Ammon's horn (tissue), 1 donor: Measurements from ENCODE around the gene AMPD3.
A peak's percentile ranks its signal among the peaks of the same experiment; 100 is the strongest.
"Not testable (repeated sequence)": the region's sequence is repeated elsewhere in the genome, so short reads cannot be mapped to it uniquely, and the experiment has no call there.

ENCODE experiments used
- DNase-seq: peaks from one replicate; pipeline ENCODE4 v3.0.0-alpha.2; 2016; ENCODE audit warnings: low spot score

The AMPD3 gene

GRCh38 chr11:10454878-10455631, at the start of gene AMPD3:
TSS of gene AMPD3 (plus strand) at chr11:10455264. CDS start at chr11:10461520, 6,256 bp downstream.
- peak; percentile 22 for DNase-seq

GRCh38 chr11:10405865-10406592, 49.0 kb upstream of the AMPD3 start:
- DNase-seq, result peak; percentile 94

DNA sequence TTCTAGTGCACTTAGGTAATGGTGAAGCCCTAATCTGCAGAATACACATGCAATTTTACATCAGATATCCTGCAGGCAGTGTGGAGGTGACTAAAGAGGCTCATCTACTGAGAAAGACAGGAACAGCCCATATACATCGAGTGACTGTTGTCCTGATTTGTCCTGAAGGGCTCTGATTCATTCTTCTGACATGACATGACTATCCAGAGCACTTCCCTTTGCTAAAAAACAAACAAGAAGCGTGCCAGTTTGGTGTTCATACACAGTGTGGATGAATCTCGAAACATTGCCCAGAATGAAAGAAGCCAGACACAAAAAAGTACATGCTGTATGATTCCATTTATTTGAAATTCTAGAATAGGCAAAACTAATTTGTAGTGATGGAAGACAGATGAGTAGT, 48.0 kb upstream of the AMPD3 start:
- no peak for DNase-seq

- no peak for DNase-seq
Measured at GRCh38 chr11:10407749-10408685, 47.0 kb upstream of the AMPD3 start.

DNA sequence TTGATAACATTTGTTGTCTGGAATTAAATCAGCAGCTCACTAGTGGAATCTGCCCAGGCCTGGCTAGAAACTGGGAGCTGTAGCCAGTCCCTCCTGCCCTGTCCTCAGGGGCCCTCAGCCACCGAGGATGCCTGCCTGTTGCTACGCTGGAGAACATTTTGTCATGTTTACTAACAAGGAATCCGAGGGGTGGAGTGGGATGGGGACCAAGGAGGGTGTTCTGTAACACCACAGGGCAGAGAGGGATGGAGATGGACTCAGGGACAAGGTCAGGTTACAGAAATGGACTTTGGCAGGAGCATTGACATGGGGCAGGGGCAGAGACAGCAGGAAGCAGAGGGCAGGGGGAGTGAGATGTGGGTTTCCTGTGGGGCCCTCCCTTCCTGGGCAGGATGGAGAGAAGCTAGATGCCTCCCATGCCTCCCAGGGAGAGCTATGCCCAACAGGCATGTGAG, 45.8 kb upstream of the AMPD3 start:
- no peak for DNase-seq

- DNase-seq, result no peak
Measured at GRCh38 chr11:10410106-10410843, 44.8 kb upstream of the AMPD3 start.

DNA sequence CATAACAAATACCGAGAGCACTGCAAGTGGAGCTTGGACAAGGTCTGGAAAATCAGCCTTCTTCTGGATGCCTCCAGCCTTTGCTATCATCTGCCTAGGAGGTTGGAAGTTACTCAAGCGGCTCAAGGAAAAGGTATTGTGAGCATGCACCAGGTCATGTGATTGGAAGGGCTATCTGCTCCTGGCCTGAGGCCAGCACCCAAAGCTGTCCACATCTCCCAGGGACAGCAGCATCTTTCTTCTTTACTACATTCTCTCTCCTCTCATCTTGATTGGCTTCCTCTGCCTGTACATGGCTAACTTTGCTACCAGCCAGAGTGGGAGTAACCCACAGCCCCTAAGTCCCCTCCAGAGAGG, 44.2 kb upstream of the AMPD3 start:
- no peak for DNase-seq

DNA sequence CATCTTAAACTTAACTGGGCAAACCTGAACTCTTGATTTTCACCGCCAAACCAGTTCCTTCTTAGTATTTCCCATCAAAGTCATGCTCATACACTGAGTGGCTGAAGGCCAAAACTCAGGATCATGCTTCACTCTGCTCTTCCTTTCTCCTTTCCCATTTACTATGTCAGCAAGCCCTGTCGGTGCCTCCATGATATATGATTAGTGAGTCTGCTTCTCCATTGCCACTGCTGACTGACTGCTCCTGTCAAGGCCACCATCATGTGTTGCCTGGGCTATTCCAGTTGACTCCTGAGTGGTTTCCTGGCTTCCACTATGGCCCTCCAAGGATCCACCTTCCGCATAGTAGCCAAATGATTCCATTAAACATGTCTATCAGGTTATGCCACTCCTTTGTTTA, 42.8 kb upstream of the AMPD3 start:
- DNase-seq, result no peak

- DNase-seq, result peak; percentile 88
Measured at GRCh38 chr11:10413268-10413667, 41.8 kb upstream of the AMPD3 start.

- peak; percentile 47 for DNase-seq
Measured at GRCh38 chr11:10414181-10414580, 40.9 kb upstream of the AMPD3 start.

DNA sequence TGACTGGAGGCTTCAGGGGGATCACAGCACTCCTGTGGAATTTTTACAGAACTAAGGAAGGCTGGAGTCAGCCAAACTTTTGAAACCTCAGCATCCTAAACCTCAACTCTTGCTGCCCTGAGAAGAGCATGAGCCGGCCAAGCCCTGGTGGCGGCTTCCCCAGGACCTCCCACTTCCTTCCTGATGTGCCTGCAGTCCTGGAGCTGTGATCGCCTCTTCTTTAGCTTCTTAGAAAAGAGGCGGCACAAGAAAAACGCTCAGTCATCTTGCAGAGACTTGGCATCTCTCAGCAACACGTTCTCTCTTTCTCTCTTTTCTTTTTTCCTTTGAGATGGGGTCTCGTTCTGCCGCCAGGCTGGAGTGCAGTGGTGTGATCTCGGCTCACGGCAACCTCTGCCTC, 40.4 kb upstream of the AMPD3 start:
- peak; percentile 74 for DNase-seq

DNA sequence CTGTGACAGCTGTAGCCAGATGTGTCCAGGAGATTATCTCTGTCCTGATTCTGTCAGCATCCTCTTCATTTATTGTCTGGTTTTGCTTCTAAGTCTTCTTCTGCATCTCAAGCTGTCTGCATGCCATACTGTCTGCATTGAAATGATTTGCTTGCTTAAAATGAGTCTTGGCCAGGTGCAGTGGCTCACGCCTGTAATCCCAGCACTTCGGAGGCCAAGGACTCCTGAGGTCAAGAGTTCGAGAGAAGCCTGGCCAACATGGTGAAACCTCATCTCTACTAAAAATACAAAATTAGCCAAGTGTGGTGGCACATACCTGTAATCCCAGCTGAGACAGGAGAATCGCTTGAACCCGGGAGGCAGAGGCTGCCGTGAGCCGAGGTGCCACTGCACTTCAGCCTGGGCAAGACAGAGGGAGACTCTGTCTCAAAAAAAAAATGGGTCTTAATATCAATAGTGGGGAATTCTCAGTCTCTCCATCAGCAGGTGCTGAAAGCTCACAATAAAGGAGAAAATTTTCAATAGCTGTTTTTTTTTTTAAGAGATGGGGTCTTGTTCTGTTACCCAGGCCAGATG, 39.2 kb upstream of the AMPD3 start:
- DNase-seq, result no peak

DNA sequence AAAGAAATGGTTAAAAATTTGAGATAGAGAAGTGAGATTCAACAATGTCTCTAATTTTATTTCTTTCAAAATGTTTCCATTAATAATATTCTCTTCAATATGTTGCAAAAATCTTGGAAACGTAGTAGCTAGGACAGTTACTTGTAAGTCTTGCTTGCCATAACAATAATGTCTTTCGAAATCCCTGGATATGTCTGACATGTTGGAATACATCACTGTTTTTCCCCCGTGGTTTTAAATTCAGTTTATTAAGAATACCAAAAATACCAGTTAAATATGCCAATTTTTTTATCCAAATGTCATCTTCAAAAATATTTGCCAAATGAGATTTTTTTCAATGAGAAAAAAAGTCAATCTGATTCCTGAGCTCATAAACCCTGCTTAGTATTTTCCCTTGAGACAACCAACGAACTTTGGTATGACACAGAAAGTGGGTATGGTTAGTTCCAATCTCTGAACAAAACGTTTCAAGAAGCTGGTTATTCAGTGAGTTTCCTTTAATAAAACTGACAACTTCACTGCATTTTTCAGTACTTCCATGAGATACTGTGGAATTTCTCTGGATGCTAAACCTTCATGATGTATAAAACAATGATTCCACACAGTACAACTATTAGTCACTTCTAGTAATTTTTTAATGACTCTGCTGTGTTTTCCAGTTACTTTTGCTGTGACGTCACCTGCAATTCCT, 36.7 kb upstream of the AMPD3 start:
- no peak for DNase-seq

DNA sequence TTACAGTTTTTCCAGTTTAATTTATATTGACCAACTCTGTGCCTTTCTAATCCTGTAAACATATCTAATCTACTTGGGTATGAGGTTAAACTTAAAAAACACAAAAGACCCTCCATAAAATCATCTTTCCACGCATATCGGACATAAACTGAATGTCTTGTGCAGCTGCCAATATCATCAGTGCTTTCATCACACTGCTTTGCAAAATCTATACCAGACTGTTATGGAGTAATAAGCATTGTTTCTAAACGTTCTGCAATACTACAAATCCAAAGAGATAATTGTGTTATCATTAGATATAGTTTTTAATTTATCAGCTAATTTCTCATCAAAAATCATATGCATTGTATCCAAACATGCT, 36.1 kb upstream of the AMPD3 start:
- DNase-seq, result no peak

DNA sequence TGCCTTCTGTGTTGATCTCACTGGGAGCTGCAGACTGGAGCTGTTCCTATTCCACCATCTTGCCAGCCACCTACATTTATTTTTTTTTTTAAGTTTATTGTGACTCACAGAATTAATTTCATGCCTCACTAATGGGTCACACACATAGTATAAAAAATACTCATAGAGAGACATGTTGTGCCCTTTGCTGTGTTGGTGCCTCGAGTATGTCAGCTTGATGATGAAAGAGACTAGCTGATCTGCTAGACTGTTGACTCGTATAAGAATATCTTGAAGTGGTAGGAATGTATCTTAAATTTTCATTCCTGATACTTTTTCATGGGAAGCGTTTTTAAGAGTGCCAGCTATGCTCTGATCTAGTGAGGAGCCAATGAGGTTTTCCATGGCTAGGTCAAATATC, 28.6 kb upstream of the AMPD3 start:
- no peak for DNase-seq

- no peak for DNase-seq
Measured at GRCh38 chr11:10428453-10428852, 26.6 kb upstream of the AMPD3 start.

DNA sequence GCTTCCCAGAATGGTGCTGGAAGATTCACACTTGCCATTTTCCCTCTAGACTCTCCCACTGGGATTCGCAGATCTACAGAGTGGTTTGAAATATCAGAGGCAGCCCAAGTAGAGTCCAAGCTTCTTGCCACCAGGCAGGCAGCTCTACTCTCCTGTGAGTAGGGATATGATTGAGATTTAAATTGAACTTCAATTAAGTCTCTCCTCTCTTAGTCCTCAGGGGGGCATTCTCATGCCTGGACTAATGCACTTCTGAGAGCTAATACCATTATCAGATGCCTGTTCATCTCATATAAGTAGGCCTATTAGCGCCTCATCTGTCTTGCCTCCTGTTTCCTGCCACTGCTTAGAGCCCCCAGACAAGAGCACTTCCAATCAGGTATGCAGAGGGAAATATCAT, 25.5 kb upstream of the AMPD3 start:
- no peak for DNase-seq

- no peak for DNase-seq
Measured at GRCh38 chr11:10432493-10432892, 22.6 kb upstream of the AMPD3 start.

- no peak for DNase-seq
Measured at GRCh38 chr11:10432971-10433370, 22.1 kb upstream of the AMPD3 start.

- DNase-seq, result no peak
Measured at GRCh38 chr11:10436224-10436623, 18.8 kb upstream of the AMPD3 start.

GRCh38 chr11:10436683-10437082, 18.4 kb upstream of the AMPD3 start:
- DNase-seq, result not testable (repeated sequence)
